ENCODE data around the gene CCDC201. TPM values are rescaled to one million over a fixed set of nuclear protein-coding genes. Genes with fewer than 3 reads are reported as not detected.

Gene CCDC201
- total and polyA plus RNA-seq, 2 of the 8 experiments (the other 6 are each of a cell fraction or from before 2014, with no cell fraction given): not detected

DNA sequence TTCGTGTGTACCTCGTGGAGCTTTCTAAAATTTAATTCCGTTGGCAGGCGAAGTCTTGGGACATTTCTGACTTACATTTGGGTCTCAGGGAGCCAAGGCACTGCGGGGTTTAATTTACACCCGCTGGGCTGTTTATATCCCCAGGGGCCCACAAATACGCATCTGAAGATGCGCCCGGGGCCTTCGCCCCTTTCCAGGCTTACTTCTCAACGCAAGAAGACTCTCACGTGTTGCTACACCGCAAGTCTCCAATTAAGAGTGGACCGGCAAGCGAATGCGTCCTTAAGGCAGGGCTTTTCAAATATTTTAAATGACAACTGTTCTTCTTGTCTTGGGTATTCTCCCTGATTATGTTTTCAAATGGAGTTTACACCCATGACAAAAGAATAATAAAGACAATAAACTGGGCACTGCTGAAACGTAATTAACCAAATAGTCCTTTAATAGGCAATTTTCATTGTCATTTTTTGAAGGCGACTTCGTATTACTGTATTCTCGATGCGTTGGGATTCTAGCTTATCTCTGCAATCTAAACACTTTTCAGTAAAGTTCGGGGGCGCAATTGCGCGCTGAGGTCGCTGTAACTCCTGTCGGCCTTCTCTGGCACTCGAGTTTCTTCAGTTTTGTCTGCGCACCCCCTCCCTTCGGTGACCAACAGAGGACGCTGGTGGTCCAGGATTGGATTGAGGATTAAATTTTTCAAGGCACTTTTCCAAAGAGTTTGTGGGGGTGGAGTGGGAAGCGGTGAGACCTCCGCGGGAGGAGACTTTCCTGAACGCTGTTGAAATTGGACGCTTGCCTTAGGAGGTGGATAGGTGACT lies 49.0 kb upstream of the CCDC201 start (continued):
- TF ChIP-seq, protein P1, sequence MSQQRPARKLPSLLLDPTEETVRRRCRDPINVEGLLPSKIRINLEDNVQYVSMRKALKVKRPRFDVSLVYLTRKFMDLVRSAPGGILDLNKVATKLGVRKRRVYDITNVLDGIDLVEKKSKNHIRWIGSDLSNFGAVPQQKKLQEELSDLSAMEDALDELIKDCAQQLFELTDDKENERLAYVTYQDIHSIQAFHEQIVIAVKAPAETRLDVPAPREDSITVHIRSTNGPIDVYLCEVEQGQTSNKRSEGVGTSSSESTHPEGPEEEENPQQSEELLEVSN (IDR thresholded peaks at IDR 0.05): no peak
- no peak for TF ChIP-seq CHD2 (IDR thresholded peaks at IDR 0.05; ENCODE audit: low read length)

Measured in H1 (cell line).